Loucy (cell line): ENCODE results near the gene NES.

Experiments
- EZH2phosphoT487 ChIP-seq: fragments of 200-600 bp; IDR thresholded peaks from 2 replicates; pipeline ENCODE4 v1.6.1; 2018; ENCODE audit warnings: antibody characterized with exemption, mild to moderate bottlenecking, moderate library complexity, borderline replicate concordance
- TF ChIP-seq, protein P1 (sequence below): fragments of 200-600 bp; sonication (generic); conservative IDR thresholded peaks from 2 replicates; pipeline ENCODE4 v1.5.1; 2014; ENCODE audit warnings: mild to moderate bottlenecking, antibody characterized with exemption, low read length

DNA sequence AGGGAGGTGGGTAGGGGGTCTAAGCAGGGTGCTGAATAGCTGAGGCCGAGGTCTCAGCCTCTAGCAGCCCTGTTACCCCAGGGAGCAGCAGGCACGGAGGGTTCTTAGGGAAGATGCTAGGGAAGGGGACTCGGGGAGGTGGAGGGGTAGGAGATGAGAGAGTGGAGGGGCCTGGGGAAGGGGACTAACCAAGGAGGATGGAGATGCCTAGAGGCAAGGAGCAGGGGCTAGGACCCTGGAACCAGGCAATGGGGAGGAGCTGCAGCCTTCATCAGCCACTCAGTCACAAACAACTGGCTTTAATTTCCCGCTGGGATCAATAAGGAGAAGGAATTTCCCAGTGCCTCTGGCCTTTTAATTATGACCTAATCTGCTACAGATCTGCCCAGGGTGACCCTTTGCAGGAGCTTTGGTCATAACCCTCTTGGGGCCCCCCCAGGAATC, 31.0 kb upstream of the NES start:
- TF ChIP-seq, protein P1, sequence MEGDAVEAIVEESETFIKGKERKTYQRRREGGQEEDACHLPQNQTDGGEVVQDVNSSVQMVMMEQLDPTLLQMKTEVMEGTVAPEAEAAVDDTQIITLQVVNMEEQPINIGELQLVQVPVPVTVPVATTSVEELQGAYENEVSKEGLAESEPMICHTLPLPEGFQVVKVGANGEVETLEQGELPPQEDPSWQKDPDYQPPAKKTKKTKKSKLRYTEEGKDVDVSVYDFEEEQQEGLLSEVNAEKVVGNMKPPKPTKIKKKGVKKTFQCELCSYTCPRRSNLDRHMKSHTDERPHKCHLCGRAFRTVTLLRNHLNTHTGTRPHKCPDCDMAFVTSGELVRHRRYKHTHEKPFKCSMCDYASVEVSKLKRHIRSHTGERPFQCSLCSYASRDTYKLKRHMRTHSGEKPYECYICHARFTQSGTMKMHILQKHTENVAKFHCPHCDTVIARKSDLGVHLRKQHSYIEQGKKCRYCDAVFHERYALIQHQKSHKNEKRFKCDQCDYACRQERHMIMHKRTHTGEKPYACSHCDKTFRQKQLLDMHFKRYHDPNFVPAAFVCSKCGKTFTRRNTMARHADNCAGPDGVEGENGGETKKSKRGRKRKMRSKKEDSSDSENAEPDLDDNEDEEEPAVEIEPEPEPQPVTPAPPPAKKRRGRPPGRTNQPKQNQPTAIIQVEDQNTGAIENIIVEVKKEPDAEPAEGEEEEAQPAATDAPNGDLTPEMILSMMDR = no peak
- no peak for TF ChIP-seq EZH2phosphoT487
